Trophoblast cell (in vitro differentiated cells and primary cell): ENCODE data around the gene RNF32.

Source experiments
- DNase-seq, 2 donors: peaks; one replicate each; pipeline ENCODE4 v3.0.0-alpha.2; 2016
- H2AFZ ChIP-seq: 2 replicates; pipeline ENCODE4 v1.6.1; 2013; ENCODE audit warnings: low read length, moderate library complexity, mild to moderate bottlenecking; ENCODE audit not compliant: insufficient read depth, poor library complexity
- H2AK5ac ChIP-seq: 2 replicates; pipeline ENCODE4 v1.6.1; 2013; ENCODE audit warnings: mild to moderate bottlenecking, low read length
- H2BK120ac ChIP-seq: 2 replicates; pipeline ENCODE4 v1.6.1; 2013; ENCODE audit warnings: low read length, mild to moderate bottlenecking, moderate library complexity; ENCODE audit not compliant: insufficient read depth, poor library complexity
- H2BK12ac ChIP-seq: 2 replicates; pipeline ENCODE4 v1.6.1; 2013; ENCODE audit warnings: mild to moderate bottlenecking, low read length, moderate library complexity
- H2BK5ac ChIP-seq: 2 replicates; pipeline ENCODE4 v1.6.1; 2013; ENCODE audit warnings: low read length, low read depth, moderate library complexity, mild to moderate bottlenecking; ENCODE audit not compliant: poor library complexity
- H3K14ac ChIP-seq: 2 replicates; pipeline ENCODE4 v1.6.1; 2013; ENCODE audit warnings: mild to moderate bottlenecking, low read length
- H3K18ac ChIP-seq: 2 replicates; pipeline ENCODE4 v1.6.1; 2013; ENCODE audit warnings: mild to moderate bottlenecking, low read length
- H3K23ac ChIP-seq: 2 replicates; pipeline ENCODE4 v1.6.1; 2013; ENCODE audit warnings: low read length
- H3K27ac ChIP-seq: 2 replicates; pipeline ENCODE4 v1.5.1; 2013; ENCODE audit warnings: low read depth, mild to moderate bottlenecking, inconsistent platforms, low read length, moderate library complexity
- H3K27me3 ChIP-seq: 2 replicates; pipeline ENCODE4 v1.6.1; 2013; ENCODE audit warnings: inconsistent platforms, mild to moderate bottlenecking, low read length, moderate library complexity; ENCODE audit not compliant: insufficient read depth
- H3K36me3 ChIP-seq, 2 experiments: 1 replicate in 1 of 2; 2 replicates in 1 of 2; pipeline ENCODE4 v1.6.1; 2013; ENCODE audit warnings: low read length in 2 of 2, mild to moderate bottlenecking in 2 of 2, moderate library complexity in 1 of 2; ENCODE audit not compliant: insufficient read depth in 2 of 2, control insufficient read depth in 1 of 2
- H3K4ac ChIP-seq: 2 replicates; pipeline ENCODE4 v1.6.1; 2013; ENCODE audit warnings: low read depth, mild to moderate bottlenecking, low read length, moderate library complexity
- H3K4me1 ChIP-seq, 2 experiments: 1 replicate in 1 of 2; 2 replicates in 1 of 2; pipeline ENCODE4 v1.6.1; 2013; ENCODE audit warnings: low read length in 2 of 2, mild to moderate bottlenecking in 2 of 2, moderate library complexity in 1 of 2; ENCODE audit not compliant: insufficient read depth in 2 of 2, control insufficient read depth in 1 of 2
- H3K4me2 ChIP-seq: 2 replicates; pipeline ENCODE4 v1.6.1; 2013; ENCODE audit warnings: inconsistent platforms, mild to moderate bottlenecking, low read length, moderate library complexity
- H3K4me3 ChIP-seq: 2 replicates; pipeline ENCODE4 v1.5.1; 2013; ENCODE audit warnings: mild to moderate bottlenecking, low read depth, low read length, inconsistent platforms
- H3K79me1 ChIP-seq: one replicate; pipeline ENCODE4 v1.6.1; 2013; ENCODE audit warnings: low read length
- H3K79me2 ChIP-seq: 2 replicates; pipeline ENCODE4 v1.6.1; 2013; ENCODE audit warnings: low read length, mild to moderate bottlenecking; ENCODE audit not compliant: control insufficient read depth, insufficient read depth, poor library complexity
- H3K9ac ChIP-seq: 2 replicates; pipeline ENCODE4 v1.6.1; 2013; ENCODE audit warnings: mild to moderate bottlenecking, low read length
- H3K9me3 ChIP-seq: 2 replicates; pipeline ENCODE4 v1.6.1; 2013; ENCODE audit warnings: low read depth, mild to moderate bottlenecking, control low read depth, inconsistent platforms, low read length; ENCODE audit not compliant: insufficient read depth
- H4K12ac ChIP-seq: 2 replicates; pipeline ENCODE4 v1.6.1; 2013; ENCODE audit warnings: low read depth, mild to moderate bottlenecking, low read length, moderate library complexity
- H4K8ac ChIP-seq: 2 replicates; pipeline ENCODE4 v1.6.1; 2013; ENCODE audit warnings: low read depth, mild to moderate bottlenecking, low read length, moderate library complexity
- H4K91ac ChIP-seq: one replicate; pipeline ENCODE4 v1.6.1; 2013; ENCODE audit warnings: low read depth, mild to moderate bottlenecking, low read length, moderate library complexity
- WGBS: extraction: QIAGEN DNeasy Blood & Tissue Kit; methylation state at CpG from one replicate; pipeline ENCODE4 v1.1.7; 2013; ENCODE audit warnings: missing lambda C conversion rate; ENCODE audit not compliant: insufficient read length, insufficient coverage; ENCODE audit errors: extremely low coverage; 5-methylcytosine and 5-hydroxymethylcytosine counted together

RNF32 gene

GRCh38 chr7:156602283-156602682 lies 38.3 kb upstream of the RNF32 start:
- no peak overlapping the region for H3K14ac ChIP-seq
- H4K8ac ChIP-seq, result no peak overlapping the region
- no peak overlapping the region for H2AK5ac ChIP-seq
- no peaks in the 10 kb centered on the region for H3K9me3 ChIP-seq
- no peak overlapping the region for H3K9ac ChIP-seq
- H3K79me2 ChIP-seq, result no peaks in the 10 kb centered on the region
- H3K36me3 ChIP-seq, result no peaks in the 10 kb centered on the region
- H3K4me3 ChIP-seq, result no peak overlapping the region
- no peaks in the 10 kb centered on the region for H3K79me1 ChIP-seq
- no peak overlapping the region for H4K91ac ChIP-seq
- DNase-seq, result no peak
- no peak overlapping the region for H3K23ac ChIP-seq
- no peak overlapping the region for H4K12ac ChIP-seq
- peaks cover 0 to 5% of the 10 kb centered on the region in 2 experiments for H3K4me1 ChIP-seq
- no peak overlapping the region for H2BK120ac ChIP-seq
- no peak overlapping the region for H3K4me2 ChIP-seq
- H3K27me3 ChIP-seq, result no peaks in the 10 kb centered on the region
- no peak overlapping the region for H2AFZ ChIP-seq
- H3K27ac ChIP-seq, result no peak overlapping the region
- no peak overlapping the region for H2BK5ac ChIP-seq
- no peak overlapping the region for H3K4ac ChIP-seq
- no peak overlapping the region for H3K18ac ChIP-seq
- H2BK12ac ChIP-seq, result no peak overlapping the region
- WGBS, result no CpG with 5 or more reads among the region's 4 CpGs

GRCh38 chr7:156603011-156603410 lies 37.6 kb upstream of the RNF32 start:
- H3K9me3 ChIP-seq, result no peaks in the 10 kb centered on the region
- H3K4me2 ChIP-seq, result no peak overlapping the region
- no peak overlapping the region for H3K27ac ChIP-seq
- no peak overlapping the region for H2BK120ac ChIP-seq
- no peak overlapping the region for H3K18ac ChIP-seq
- H2AFZ ChIP-seq, result no peak overlapping the region
- H3K23ac ChIP-seq, result no peak overlapping the region
- no peaks in the 10 kb centered on the region for H3K36me3 ChIP-seq
- no peak overlapping the region for H4K8ac ChIP-seq
- no peaks in the 10 kb centered on the region for H3K27me3 ChIP-seq
- H3K79me2 ChIP-seq, result no peaks in the 10 kb centered on the region
- no peak overlapping the region for H3K4me3 ChIP-seq
- H4K12ac ChIP-seq, result no peak overlapping the region
- WGBS, result no CpG with 5 or more reads among the region's 6 CpGs
- H2BK5ac ChIP-seq, result no peak overlapping the region
- no peak overlapping the region for H2BK12ac ChIP-seq
- no peak overlapping the region for H2AK5ac ChIP-seq
- H4K91ac ChIP-seq, result no peak overlapping the region
- no peak for DNase-seq
- H3K4me1 ChIP-seq, result peaks cover 0 to 5% of the 10 kb centered on the region in 2 experiments
- H3K79me1 ChIP-seq, result no peaks in the 10 kb centered on the region
- no peak overlapping the region for H3K9ac ChIP-seq
- H3K4ac ChIP-seq, result no peak overlapping the region
- H3K14ac ChIP-seq, result no peak overlapping the region

- Histone ChIP-seq H3K23ac (no peak overlapping the region), H2BK12ac (no peak overlapping the region), H3K79me2 (no peaks in the 10 kb centered on the region), H3K4ac (no peak overlapping the region), H3K27me3 (no peaks in the 10 kb centered on the region), H4K91ac (no peak overlapping the region), H2AFZ (no peak overlapping the region), H3K4me3 (no peak overlapping the region), H2AK5ac (no peak overlapping the region), H3K4me1 (peaks cover 0 to 5% of the 10 kb centered on the region in 2 experiments), H2BK5ac (no peak overlapping the region), H2BK120ac (no peak overlapping the region), H4K8ac (no peak overlapping the region), H3K14ac (no peak overlapping the region), H3K4me2 (no peak overlapping the region), H3K36me3 (no peaks in the 10 kb centered on the region), H3K9ac (no peak overlapping the region), H3K9me3 (no peaks in the 10 kb centered on the region), H4K12ac (no peak overlapping the region), H3K27ac (no peak overlapping the region), H3K18ac (no peak overlapping the region), H3K79me1 (no peaks in the 10 kb centered on the region)
- DNase-seq, result peak in 1 of 2 donors; percentile 55
- WGBS, result no CpG with 5 or more reads among the region's 7 CpGs
Measured at GRCh38 chr7:156603629-156604028, 36.9 kb upstream of the RNF32 start.

- H4K91ac ChIP-seq, result no peak overlapping the region
- H4K12ac ChIP-seq, result no peak overlapping the region
- peaks cover 0 to 5% of the 10 kb centered on the region in 2 experiments for H3K4me1 ChIP-seq
- H3K14ac ChIP-seq, result no peak overlapping the region
- WGBS, result no CpG with 5 or more reads among the region's 15 CpGs
- no peak overlapping the region for H3K4me3 ChIP-seq
- H3K27me3 ChIP-seq, result no peaks in the 10 kb centered on the region
- no peaks in the 10 kb centered on the region for H3K36me3 ChIP-seq
- H4K8ac ChIP-seq, result no peak overlapping the region
- H3K18ac ChIP-seq, result no peak overlapping the region
- no peak overlapping the region for H2BK120ac ChIP-seq
- no peak overlapping the region for H2BK12ac ChIP-seq
- H3K79me2 ChIP-seq, result no peaks in the 10 kb centered on the region
- no peak overlapping the region for H3K4ac ChIP-seq
- H2AFZ ChIP-seq, result no peak overlapping the region
- H2AK5ac ChIP-seq, result no peak overlapping the region
- DNase-seq, result peak; percentile 51 to 74
- H3K9ac ChIP-seq, result no peak overlapping the region
- no peak overlapping the region for H3K4me2 ChIP-seq
- no peaks in the 10 kb centered on the region for H3K79me1 ChIP-seq
- H3K23ac ChIP-seq, result no peak overlapping the region
- no peaks in the 10 kb centered on the region for H3K9me3 ChIP-seq
- H2BK5ac ChIP-seq, result no peak overlapping the region
- H3K27ac ChIP-seq, result no peak overlapping the region
Measured at GRCh38 chr7:156604311-156604710, 36.3 kb upstream of the RNF32 start.
